GM12872 (cell line): Measurements from ENCODE around the gene ZNF581.

Experiments
- TF ChIP-seq, protein P1 (sequence below): IDR thresholded peaks from 3 replicates; pipeline ENCODE4 v1.5.1; 2011; ENCODE audit warnings: low read depth, mild to moderate bottlenecking, low read length, moderate library complexity; ENCODE audit not compliant: insufficient read depth

The ZNF581 gene

DNA sequence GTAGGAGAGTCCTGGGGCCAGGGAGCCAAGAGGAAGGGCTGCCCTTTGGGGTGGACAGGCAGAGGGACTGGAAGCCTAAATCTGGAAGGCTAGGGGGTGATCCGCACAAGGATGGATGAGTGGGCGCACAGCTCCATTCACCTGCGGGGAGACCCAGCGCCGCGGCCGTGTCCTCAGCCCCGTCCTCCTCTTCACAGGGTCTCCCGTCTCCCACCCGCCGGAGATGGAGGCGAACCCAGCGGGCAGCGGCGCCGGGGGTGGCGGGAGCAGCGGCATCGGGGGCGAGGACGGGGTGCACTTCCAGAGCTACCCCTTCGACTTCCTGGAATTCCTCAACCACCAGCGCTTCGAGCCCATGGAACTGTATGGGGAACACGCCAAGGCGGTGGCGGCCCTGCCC lies 30.1 kb upstream of the ZNF581 start:
- TF ChIP-seq, protein P1, sequence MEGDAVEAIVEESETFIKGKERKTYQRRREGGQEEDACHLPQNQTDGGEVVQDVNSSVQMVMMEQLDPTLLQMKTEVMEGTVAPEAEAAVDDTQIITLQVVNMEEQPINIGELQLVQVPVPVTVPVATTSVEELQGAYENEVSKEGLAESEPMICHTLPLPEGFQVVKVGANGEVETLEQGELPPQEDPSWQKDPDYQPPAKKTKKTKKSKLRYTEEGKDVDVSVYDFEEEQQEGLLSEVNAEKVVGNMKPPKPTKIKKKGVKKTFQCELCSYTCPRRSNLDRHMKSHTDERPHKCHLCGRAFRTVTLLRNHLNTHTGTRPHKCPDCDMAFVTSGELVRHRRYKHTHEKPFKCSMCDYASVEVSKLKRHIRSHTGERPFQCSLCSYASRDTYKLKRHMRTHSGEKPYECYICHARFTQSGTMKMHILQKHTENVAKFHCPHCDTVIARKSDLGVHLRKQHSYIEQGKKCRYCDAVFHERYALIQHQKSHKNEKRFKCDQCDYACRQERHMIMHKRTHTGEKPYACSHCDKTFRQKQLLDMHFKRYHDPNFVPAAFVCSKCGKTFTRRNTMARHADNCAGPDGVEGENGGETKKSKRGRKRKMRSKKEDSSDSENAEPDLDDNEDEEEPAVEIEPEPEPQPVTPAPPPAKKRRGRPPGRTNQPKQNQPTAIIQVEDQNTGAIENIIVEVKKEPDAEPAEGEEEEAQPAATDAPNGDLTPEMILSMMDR, result no peak

DNA sequence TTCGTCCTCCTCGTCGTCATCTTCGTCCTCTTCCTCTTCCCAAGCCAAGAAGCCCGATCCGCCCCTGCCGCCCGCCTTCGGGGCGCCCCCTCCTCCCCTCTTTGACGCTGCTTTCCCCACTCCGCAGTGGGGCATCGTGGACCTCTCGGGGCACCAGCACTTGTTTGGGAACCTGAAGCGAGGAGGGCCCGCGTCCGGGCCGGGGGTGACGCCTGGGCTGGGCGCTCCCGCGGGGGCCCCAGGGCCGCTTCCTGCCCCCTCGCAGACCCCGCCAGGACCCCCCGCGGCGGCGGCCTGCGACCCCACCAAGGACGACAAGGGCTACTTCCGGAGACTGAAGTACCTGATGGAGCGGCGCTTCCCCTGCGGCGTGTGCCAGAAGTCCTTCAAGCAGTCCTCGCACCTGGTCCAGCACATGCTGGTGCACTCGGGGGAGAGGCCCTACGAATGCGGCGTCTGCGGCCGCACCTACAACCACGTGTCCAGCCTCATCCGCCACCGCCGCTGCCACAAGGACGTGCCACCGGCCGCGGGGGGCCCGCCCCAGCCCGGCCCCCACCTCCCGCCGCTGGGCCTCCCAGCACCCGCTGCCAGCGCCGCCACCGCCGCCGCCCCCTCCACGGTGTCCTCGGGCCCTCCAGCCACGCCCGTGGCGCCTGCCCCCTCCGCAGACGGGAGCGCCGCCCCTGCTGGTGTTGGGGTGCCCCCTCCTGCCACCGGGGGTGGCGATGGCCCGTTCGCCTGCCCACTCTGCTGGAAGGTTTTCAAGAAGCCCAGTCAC lies 29.3 kb upstream of the ZNF581 start:
- TF ChIP-seq, protein P1, result no peak

DNA sequence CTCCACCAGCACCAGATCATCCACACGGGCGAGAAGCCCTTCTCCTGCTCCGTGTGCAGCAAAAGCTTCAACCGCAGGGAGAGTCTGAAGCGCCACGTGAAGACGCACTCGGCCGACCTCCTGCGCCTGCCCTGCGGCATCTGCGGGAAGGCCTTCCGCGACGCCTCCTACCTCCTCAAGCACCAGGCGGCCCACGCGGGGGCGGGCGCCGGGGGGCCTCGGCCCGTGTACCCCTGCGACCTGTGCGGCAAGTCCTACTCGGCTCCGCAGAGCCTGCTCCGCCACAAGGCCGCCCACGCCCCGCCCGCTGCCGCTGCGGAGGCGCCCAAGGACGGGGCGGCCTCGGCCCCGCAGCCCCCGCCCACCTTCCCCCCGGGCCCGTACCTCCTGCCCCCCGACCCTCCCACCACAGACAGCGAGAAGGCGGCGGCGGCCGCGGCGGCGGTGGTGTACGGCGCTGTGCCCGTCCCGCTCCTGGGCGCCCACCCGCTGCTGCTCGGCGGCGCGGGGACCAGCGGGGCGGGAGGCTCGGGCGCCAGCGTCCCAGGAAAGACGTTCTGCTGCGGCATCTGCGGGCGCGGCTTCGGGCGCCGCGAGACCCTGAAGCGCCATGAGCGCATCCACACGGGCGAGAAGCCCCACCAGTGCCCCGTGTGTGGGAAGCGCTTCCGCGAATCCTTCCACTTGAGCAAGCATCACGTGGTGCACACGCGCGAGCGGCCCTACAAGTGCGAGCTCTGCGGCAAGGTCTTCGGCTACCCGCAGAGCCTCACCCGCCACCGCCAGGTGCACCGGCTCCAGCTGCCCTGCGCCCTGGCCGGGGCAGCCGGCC lies 28.5 kb upstream of the ZNF581 start:
- TF ChIP-seq, protein P1, result no peak

DNA sequence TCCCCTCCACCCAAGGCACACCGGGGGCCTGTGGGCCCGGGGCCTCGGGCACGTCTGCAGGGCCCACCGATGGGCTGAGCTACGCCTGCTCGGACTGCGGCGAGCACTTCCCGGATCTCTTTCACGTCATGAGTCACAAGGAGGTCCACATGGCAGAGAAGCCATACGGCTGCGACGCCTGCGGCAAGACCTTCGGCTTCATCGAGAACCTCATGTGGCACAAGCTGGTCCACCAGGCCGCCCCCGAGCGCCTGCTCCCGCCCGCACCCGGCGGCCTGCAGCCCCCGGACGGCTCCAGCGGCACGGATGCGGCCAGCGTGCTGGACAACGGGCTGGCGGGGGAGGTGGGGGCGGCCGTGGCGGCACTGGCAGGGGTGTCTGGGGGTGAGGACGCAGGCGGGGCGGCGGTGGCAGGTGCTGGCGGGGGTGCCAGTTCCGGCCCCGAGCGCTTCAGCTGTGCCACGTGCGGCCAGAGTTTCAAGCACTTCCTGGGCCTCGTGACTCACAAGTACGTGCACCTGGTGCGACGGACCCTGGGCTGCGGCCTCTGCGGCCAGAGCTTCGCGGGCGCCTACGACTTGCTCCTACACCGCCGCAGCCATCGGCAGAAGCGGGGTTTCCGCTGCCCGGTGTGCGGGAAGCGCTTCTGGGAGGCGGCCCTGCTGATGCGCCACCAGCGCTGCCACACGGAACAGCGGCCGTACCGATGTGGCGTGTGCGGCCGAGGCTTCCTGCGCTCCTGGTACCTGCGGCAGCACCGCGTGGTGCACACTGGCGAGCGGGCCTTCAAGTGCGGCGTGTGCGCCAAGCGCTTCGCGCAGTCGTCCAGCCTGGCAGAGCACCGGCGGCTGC lies 27.7 kb upstream of the ZNF581 start:
- TF ChIP-seq, protein P1, result no peak

DNA sequence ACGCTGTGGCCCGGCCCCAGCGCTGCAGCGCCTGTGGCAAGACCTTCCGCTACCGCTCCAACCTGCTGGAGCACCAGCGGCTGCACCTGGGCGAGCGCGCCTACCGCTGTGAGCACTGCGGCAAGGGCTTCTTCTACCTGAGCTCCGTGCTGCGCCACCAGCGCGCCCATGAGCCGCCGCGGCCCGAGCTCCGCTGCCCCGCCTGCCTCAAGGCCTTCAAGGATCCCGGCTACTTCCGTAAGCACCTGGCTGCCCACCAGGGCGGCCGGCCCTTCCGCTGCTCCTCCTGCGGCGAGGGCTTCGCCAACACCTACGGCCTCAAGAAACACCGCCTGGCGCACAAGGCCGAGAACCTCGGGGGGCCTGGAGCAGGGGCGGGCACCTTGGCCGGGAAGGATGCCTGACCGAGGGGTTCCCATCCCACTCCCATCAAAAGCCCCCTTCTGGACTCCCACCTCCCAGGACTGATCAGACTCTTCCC lies 27.0 kb upstream of the ZNF581 start:
- TF ChIP-seq, protein P1, result no peak

DNA sequence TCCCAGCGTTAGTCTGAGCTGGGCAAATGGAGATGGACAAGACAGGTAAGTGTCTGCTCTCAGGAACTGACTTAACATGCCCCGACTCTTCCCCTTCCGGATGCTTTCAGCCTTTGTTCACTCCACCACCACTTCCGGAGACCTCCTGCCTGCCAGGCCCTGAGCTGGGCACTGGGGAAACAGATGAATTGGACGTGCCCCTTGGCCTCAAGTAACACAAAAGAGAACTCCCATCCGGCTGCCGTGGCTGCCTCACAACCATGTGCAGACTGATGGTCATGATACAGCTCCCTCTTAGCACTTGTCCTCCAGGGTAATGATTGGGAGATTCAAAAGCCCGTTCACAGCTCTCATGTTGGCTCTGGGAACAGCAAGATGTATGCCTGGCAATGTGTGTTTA lies 26.0 kb upstream of the ZNF581 start:
- TF ChIP-seq, protein P1, result no peak
